ENCODE data around the gene SETD1B. TPM values are rescaled to one million over a fixed set of nuclear protein-coding genes. Genes with fewer than 3 reads are reported as not detected.

The SETD1B gene
- total RNA-seq: 1.1 and 1.7 TPM in 2 replicates

DNA sequence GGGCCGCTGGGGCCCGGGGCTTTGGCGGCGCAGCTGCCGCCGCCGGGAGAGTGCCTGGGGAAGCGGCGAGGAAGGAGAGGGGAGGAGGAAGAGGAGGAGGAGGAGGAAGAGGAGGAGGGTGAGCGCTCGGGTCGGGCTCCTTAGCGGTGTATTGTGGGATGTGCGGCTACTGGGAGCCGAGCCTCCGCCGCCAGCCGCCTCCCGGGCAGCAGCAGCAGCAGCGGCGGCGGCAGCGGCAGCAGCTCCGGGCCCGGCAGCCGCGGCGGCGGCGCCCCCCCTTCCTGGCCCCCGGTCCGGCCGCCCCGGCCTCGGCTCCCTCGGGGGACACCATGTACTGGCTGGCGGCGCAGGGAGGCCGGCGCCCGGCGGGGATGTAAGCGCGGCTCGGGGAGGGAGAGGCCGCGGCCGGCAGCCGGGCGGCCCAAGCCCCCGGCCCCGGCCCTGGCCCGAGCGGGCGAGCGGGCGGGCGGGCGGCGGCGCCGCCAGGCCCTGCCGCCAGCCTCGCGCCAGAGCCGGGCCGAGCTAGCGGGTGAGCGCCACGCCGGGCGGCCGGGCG is at the start of gene SETD1B:
Gene SETD1B, plus strand, starts transcription at position 149 of the 556 bp plus-strand sequence. CDS start 729 bp downstream, outside the sequence.

DNA sequence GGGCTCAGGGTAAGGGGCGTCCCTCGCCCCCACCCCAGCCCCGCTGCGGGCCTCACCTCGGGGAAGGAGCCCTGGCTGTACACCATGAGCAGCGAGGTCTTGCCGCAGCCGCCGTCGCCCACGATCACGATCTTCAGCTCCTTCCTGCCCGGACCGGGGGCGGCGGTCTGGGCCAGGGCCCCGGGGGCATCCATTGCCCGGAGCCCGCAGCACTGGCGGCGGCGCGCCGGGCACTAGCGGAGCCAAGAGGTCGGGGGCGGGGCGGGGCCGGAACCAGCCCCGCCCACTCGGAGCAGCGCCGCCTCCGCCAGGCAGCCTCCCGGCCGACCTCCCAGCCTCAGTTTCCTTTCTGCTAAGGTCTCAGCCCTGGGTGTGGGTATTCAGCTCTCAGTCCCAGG is 10.4 kb upstream of the SETD1B start, which contains the start of gene RHOF:
Gene RHOF, minus strand, starts transcription at position 249 of the 398 bp plus-strand sequence. Its CDS starts 55 bp downstream, at position 194.

DNA sequence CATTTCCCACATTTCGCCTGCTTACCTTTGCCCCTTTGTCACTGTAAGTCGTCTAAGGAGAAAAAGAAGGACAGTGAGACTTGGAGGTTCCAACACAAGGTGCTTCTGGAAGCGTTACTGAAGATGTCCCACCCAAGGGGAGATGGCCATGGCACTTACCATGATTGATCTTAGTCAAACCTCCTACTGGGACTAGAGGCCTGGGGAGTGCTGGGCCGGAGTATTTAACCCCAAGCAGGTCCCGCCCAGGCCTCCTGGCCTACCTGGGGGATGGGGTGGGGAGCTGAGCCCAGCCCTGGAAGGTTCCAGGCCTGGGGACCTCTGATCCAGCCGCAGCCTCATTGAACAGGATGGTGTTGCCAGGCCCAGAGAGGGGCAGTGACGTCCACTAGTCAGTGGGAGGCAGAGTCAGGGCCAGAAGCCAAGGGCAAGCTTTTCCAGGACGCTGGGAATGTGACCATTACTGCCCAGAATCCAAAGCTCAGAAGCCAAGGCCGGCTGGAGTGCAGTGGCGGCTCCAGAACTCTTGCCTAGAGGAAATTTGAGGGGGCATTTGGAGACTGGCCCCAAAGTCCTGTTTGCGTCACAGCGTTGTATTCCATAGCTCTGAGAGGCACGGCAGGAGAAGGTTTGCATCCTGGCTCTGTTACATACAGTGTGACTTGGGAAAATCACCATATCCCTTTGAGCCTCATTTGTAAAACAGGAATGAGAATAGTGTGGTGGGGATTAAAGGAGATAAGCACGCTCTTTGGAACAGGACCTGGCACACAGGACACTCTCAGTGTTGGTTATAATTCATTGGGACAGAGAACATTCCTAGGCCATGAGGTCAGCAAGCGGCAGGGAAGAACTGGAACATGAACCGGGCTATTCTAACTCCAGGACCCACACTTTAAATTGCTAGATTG is 55.1 kb downstream of the SETD1B start, which contains the start of gene HPD:
Gene HPD, minus strand, starts transcription at position 198 of the 911 bp plus-strand sequence. Its CDS starts 36 bp downstream, at position 162.

Other genes with a start within 250 kb of the SETD1B start
- 23.6 and 23.7 TPM in 2 replicates for gene KDM2B, start 223.0 kb upstream of the SETD1B start, total RNA-seq
- gene ORAI1, start 177.5 kb upstream of the SETD1B start, total RNA-seq: 4.8 and 9.0 TPM in 2 replicates
- 0.56 and 0.58 TPM in 2 replicates for gene MORN3, start 134.4 kb upstream of the SETD1B start, total RNA-seq
- gene TMEM120B, start 91.3 kb upstream of the SETD1B start, total RNA-seq: 10.7 and 12.8 TPM in 2 replicates
- gene RHOF, start 10.3 kb upstream of the SETD1B start, total RNA-seq: 3.1 and 3.6 TPM in 2 replicates
- gene HPD, start 54.9 kb downstream of the SETD1B start, total RNA-seq: 0.28 TPM in 1 of 2 replicates, not detected in the other
- 33.8 and 84.5 TPM in 2 replicates for gene PSMD9, start 84.8 kb downstream of the SETD1B start, total RNA-seq
- 3.8 and 4.2 TPM in 2 replicates for gene CFAP251, start 114.6 kb downstream of the SETD1B start, total RNA-seq
- 6.3 and 7.0 TPM in 2 replicates for gene BCL7A, start 217.9 kb downstream of the SETD1B start, total RNA-seq